Stimulated activated naive CD4-positive, alpha-beta T cell (primary cell): Measurements from ENCODE around the gene HSD3B7.

Experiments
- DNase-seq, 6 experiments: peaks; one replicate each; lab custom pipeline; 2025; lab: John Stamatoyannopoulos, UW

HSD3B7 gene

DNA sequence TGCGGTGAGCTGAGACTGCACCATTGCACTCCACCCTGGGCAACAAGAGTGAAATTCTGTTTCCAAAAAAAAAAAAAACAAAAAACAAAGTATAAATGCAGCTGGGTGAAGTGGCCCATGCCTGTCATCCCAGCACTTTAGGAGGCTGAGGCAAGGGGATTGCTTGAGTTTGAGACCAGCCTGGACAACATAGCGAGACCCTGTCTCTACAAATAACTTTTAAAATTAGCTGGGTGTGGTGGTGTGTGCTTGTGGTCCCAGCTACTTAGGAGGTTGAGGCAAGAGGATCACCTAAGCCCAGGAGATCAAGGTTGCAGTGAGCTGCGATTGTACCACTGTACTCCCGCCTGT lies 38.2 kb downstream of the HSD3B7 start:
- DNase-seq: no peak

DNA sequence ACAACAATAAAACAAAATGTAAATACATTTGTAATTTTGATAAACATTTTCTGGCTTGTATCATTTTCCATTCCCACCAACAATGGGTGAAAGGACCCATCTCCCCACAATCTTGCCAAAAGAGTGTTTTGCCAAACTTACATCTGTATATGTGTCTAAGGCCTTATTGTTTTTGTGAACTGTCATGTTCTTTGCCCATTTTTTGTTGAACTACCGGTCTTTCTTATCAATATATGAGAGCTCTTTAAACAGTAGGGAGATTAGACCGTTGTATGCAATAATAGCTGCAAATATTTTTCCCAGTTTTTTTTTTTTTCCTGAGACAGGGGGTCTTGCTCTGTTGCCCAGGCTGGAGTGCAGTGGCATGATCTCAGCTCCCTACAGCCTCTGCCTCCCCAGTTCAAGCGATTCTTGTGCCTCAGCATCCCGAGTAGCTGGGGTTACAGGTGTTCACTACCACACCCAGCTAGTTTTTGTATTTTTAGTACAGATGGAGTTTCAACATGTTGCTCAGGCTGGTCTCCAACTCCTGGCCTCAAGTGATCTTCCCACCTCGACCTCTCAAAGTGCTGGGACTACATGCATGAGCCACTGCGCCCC lies 38.7 kb downstream of the HSD3B7 start:
- DNase-seq: no peak

DNA sequence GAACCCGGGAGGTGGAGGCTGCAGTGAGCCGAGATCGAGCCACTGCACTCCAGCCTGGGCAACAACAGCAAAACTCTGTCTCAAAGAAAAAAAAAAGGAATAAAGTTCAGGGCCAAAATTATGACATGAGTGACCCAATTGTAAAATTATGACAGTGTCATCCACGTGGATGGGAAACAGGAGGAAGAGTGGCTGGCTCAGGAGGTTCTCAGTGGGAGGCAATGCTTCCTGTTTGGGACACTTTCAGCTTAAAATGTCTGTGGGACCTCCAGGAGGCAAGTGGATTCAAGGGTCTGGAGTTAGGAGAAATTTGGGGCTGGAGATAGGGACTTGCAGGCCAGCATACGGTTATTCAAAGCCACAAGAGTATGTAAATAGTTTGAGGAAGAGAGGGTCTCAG lies 40.3 kb downstream of the HSD3B7 start:
- no peak for DNase-seq

DNA sequence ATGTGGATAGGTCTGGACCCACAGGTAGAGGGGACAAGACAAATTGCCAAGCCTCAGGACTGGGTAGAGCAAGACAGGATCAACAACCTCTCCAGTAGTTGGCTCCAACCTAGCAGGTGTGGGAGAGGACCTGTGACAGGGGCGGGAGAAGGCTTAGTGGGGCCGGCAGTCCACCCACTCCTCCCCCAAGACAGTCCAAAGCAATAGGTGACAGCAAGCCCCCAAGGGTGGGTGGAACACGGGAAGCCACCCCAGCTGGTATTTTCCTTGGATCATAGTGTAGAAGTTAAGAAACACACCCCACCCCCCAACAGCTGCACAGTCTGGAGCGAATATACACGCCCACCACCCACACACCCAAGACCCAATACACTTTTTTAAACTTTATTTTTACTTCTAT lies 44.3 kb downstream of the HSD3B7 start:
- no peak for DNase-seq

DNA sequence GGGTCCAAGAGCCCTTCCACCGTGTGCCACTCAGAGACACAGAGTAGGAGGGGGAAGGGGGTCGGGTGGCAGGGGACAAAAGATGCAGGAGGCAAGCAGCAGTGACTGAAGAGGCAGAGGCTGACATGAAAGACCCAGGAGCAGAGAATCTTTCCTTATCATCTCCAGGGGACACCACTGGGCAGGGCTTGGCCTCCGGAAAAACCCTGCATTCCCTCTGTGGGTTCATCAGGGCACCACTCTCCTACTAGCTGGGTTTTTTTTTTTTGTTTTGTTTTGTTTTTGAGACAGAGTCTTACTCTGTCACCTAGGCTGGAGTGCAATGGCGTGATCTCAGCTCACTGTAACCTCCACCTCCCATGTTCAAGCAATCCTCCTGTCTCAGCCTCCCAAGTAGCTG lies 46.3 kb downstream of the HSD3B7 start:
- DNase-seq: no peak

DNA sequence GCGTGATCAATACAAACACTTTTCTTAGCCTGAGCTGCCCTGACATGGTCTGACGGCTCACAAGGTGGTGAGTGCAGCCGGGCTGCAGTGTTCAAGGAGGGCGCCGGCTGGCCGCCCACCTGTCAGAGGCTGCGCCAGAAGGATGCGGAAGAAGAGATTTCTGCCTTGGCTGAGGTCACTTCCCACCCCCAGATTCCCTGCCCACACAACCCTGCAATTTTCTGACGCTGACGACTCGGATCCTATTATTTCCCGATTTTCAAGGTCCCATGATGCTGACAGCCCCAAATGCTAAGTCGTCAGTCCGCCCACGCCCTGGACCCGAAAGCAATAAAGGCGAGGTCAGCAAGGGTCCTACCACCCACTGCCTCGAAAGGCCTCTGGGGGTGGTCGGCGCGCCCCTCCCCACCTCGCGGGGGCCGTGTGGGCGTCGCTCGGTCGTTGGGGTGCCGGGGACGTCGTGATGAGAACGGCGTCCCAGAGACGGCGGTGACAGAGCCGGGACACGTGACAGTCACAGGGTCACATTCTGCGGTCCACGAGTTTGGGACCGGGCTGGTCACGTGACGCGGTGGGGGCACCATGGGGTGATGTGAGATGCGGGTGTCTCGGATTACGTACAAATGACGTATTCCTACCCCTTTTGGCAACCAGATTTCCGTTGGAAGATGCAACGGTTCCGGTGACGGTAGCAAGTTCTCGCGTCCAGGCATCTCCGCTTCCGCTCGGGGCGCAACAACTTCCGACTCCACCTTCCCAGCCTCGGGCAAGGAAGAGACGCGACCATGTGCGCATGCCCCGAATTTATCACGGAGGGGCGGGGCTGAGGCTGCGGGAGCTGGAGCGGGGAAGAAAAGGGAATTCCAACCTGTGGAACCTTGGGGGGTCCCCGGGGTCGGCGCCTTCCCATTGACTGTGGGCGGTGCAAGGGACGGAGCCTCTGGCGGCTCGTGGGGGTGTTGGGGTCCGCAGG lies 48.0 kb downstream of the HSD3B7 start, which contains the start of gene STX4:
Gene STX4, plus strand, starts transcription at position 823 of the 973 bp plus-strand sequence. CDS start 248 bp downstream, outside the sequence.
- DNase-seq: peak; percentile 94 to 100 (median 96)

DNA sequence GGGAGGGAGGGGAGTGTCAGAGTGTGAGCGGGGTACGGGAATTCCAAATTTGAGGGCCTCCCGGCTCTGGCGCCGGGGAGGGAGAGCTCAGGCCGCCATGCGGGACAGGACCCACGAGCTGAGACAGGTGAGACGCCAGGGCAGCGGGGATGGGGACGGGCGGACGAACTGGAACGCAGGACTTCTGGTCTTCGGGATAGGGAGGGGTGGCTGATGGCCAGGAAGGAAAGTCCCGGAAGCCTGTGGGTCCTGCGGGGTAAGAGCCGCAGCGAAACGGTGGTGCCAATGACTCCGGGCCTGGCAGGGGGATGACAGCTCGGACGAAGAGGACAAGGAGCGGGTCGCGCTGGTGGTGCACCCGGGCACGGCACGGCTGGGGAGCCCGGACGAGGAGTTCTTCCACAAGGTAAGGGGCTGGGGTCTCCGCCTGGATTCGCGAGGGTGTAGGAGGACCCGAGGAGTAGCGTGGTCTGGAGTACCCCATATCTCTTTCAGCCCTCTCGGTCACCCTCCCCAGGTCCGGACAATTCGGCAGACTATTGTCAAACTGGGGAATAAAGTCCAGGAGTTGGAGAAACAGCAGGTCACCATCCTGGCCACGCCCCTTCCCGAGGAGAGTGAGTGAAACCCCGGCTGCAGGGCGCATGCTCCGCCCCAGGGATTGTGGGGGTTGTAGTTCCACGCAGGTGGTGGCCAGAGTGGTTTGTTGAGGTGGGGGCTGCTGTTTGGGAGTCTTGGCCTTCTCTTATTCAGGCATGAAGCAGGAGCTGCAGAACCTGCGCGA lies 48.9 kb downstream of the HSD3B7 start:
- DNase-seq: peak; percentile 71 to 85 (median 81)

DNA sequence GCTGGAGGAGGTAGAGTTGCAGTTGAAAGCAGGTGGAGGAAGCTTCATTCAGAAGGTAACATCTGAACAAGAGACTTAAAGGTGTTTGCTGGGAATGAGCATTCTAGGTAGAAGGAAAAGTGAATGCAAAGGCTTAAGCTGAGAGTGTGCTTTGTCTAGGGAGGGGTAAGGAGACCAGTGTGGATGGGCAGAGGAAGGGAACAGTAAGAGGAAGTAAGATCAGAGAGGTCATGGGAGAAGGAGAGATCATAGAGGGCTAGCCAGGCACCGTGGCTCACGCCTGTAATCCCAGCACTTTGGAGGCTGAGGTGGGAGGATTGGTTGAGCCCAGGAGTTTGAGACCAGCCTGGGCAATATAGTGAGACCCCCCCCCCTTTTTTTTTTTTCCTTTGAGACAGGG lies 51.7 kb downstream of the HSD3B7 start:
- DNase-seq: no peak
